Measurements from ENCODE around the gene GNAQ.

GRCh38 chr9:77751341-77752091, 280.1 kb downstream of the GNAQ start:
- TF ChIP-seq SP1 (IDR thresholded peaks at IDR 0.05) (no peak), CTCF (IDR thresholded peaks at IDR 0.05; ENCODE audit: low read depth, low read length, missing input control) (peak; percentile 53)
